ENCODE data around the gene FKBP15.
A peak's percentile ranks its signal among the peaks of the same experiment; 100 is the strongest.

Gene FKBP15

DNA sequence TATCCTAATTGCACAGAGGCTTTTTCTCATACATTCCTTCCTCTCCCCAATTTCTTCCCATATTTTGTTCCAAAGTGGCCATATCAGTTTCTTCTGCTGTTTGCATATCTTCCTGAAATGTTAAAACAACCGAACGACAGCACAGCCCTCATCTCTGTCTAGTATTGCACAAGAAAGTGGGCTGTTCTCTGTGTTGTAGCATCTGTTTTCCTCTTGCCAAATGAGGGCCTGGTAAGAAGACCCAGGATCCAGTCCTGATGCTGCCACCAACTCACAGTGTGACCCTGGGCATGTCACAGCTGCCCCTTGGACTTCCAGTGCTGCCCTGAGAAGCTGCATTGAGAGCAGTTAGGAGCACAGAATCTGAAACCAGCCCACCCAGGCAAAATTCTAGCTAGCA, 66.1 kb downstream of the FKBP15 start:
- POLR2A ChIA-PET (ENCODE audit: low non-redundant PET) = no interaction called here

DNA sequence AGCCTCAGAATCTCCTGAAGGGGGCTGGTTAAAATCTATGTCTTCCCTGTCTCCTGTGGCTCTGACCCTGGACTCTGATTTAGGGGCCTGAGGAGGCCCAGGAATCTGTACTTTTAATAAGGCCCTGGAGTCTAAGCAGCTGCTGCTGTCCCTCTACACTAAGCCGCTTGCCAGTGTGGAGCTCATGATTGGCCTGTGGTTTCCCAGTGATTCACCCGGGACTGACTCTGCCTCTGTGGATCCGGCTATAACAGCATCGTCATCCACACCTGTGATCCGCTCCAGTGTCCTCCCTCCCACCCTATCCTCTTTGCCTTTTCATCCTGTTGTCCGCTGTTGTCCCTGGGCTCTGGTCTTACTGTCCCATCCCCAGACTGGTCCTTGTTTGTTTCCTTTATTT, 66.6 kb downstream of the FKBP15 start:
- POLR2A ChIA-PET (ENCODE audit: low non-redundant PET) = no interaction called here
- TF ChIP-seq, protein P1, sequence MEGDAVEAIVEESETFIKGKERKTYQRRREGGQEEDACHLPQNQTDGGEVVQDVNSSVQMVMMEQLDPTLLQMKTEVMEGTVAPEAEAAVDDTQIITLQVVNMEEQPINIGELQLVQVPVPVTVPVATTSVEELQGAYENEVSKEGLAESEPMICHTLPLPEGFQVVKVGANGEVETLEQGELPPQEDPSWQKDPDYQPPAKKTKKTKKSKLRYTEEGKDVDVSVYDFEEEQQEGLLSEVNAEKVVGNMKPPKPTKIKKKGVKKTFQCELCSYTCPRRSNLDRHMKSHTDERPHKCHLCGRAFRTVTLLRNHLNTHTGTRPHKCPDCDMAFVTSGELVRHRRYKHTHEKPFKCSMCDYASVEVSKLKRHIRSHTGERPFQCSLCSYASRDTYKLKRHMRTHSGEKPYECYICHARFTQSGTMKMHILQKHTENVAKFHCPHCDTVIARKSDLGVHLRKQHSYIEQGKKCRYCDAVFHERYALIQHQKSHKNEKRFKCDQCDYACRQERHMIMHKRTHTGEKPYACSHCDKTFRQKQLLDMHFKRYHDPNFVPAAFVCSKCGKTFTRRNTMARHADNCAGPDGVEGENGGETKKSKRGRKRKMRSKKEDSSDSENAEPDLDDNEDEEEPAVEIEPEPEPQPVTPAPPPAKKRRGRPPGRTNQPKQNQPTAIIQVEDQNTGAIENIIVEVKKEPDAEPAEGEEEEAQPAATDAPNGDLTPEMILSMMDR (conservative IDR thresholded peaks at IDR 0.05; ENCODE audit: low read depth) = no peak
- CTCF ChIA-PET = interaction anchor here (0.7 to 1.1 kb wide), 3 partner anchors 10 to 43 kb away, joined by 3 to 4 read pairs (median 3); no protein-coding TSS in a partner anchor
- H3K27ac ChIP-seq = peak overlapping the region; percentile 66
- DNase-seq (ENCODE audit: low spot score) = peak; percentile 59

More for the DNA sequence above, 66.1 kb downstream of the FKBP15 start:
- CTCF ChIA-PET = interaction anchor here (0.7 to 0.8 kb wide), 2 partner anchors 9 to 39 kb away, joined by 3 read pairs; no protein-coding TSS in a partner anchor
- TF ChIP-seq, protein P1 (conservative IDR thresholded peaks at IDR 0.05; ENCODE audit: low read depth) = no peak
- H3K27ac ChIP-seq = peak overlapping the region; percentile 66
- no peak for DNase-seq (ENCODE audit: low spot score)

DNA sequence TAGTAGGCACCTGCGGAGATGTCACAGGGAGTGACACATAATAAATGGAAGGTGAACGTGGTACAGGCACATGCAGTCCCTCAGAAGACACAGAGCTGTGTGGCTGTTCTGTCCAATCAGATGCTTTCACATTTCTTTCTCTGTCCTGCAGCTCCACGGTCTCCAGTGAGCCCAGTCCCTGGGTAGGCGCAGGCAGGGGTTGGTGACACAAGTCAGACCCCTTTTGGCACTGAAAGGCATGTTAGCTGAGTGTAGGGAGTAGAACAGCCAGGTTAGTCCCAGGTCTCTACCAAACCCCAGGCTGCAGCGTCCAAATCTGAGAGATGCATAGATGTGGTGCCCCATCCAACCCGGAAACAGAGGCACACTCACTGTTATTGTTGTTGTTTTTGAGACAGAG, 67.5 kb downstream of the FKBP15 start:
- ChIA-PET CTCF (interaction anchor here (1.1 kb wide), 1 partner anchor 42 kb away, joined by 4 read pairs; no protein-coding TSS in a partner anchor), POLR2A (ENCODE audit: low non-redundant PET) (no interaction called here)
- H3K27ac ChIP-seq = peak overlapping the region; percentile 66
- DNase-seq (ENCODE audit: low spot score) = no peak
- TF ChIP-seq, protein P1 (conservative IDR thresholded peaks at IDR 0.05; ENCODE audit: low read depth) = no peak

DNA sequence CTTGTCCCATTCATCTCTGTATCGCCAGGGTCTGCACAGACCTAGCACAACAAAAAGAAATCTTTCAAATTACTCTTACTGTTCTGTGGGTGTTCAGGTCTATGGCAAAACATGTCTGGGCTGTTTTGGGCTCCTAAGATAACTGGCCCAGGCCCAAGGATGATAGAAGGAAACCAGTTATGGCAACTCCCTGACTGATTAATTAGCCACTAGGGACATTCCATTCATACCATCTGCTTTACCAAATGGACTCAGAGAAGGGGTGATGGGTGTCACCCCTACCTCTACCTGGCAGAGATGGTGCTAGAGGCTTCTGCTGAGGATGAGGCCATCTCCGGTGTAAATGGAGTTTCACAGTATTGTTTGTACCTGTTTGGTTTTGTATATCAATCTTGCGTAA, 68.4 kb downstream of the FKBP15 start:
- ChIA-PET CTCF (interaction anchor here (0.6 kb wide), 1 partner anchor 207 kb away, joined by 4 read pairs; no protein-coding TSS in a partner anchor), POLR2A (ENCODE audit: low non-redundant PET) (interaction anchor here (0.6 to 1.4 kb wide), 2 partner anchors 9 to 667 kb away, joined by 3 read pairs; no protein-coding TSS in a partner anchor)
- TF ChIP-seq, protein P1 (conservative IDR thresholded peaks at IDR 0.05; ENCODE audit: low read depth) = no peak; the same call in 1 of the 2 replicates
- H3K27ac ChIP-seq = peak overlapping the region; percentile 94
- DNase-seq (ENCODE audit: low spot score) = peak; percentile 98

DNA sequence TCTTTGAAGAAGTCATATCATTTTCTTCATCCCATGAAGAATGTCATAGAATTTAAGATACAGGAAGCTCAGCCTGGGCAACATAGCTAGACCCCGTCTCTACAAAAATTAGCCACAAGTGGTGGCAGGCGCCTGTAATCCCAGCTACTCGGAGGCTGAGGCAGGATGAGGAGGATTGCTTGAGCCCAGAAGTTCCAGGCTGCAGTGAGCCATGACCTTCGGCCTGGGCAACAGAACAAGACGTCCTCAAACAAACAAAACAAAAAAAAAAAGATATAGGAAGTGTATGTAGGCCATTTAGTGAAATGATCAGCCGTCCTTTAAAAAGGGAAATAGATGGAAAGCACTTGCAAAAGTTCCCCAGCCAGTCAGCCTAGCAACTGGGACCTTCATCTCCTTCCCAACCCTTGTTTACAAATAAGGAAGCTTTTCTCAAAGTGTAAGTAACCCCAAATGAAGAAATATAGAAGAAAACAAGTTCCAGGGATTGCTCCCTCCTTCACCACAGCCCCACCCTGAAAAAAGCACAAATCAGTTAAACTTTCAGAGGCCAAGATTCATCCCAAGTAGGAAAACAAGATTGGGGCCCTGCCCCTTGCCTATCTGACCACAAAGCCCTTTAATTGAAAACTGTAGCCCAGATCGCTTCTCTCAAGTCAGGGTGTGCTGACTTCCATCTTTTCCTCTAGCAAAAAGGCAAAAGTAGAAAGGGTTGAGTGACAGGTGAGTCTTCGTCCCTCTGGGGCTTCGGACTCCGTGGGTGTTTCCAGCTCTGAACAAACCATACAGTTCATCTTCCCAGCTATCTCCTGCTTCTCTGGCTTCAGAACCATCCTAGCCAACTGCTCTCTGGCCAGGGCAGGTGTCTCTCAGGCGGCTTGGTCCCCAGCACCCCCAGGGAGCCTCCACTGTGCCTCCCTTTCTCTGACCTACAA, 69.1 kb downstream of the FKBP15 start:
- CTCF ChIA-PET = interaction anchor here (0.6 to 1.6 kb wide), 6 partner anchors 12 to 1010 kb away, joined by 3 to 8 read pairs (median 4); no protein-coding TSS in a partner anchor
- DNase-seq (ENCODE audit: low spot score) = peak; percentile 34
- H3K27ac ChIP-seq = peak overlapping the region; percentile 94
- TF ChIP-seq, protein P1 (conservative IDR thresholded peaks at IDR 0.05; ENCODE audit: low read depth) = no peak
- POLR2A ChIA-PET (ENCODE audit: low non-redundant PET) = interaction anchor here (1.4 kb wide), 1 partner anchor 9 kb away, joined by 3 read pairs; no protein-coding TSS in a partner anchor
